Neural cell (in vitro differentiated cells): ENCODE measurements around the gene DNAJA3.

Experiments used
- EP300 ChIP-seq: fragments of 450-650 bp; conservative IDR thresholded peaks from 2 replicates; pipeline ENCODE4 v1.6.1; 2014; ENCODE audit warnings: antibody characterized with exemption, mild to moderate bottlenecking, moderate library complexity; ENCODE audit not compliant: poor library complexity, severe bottlenecking
- EZH2 ChIP-seq: fragments of 200-600, 300-800 bp; shearing (Covaris generic), sonication (generic); IDR thresholded peaks from 2 replicates; pipeline ENCODE4 v1.6.1; 2014; ENCODE audit warnings: antibody characterized with exemption, low read length, borderline replicate concordance, mild to moderate bottlenecking; ENCODE audit not compliant: insufficient read depth, poor library complexity, severe bottlenecking
- POLR2AphosphoS5 ChIP-seq: IDR thresholded peaks from 2 replicates; pipeline ENCODE4 v1.6.1; 2012
- SMC3 ChIP-seq: fragments of 450-650 bp; conservative IDR thresholded peaks from 2 replicates; pipeline ENCODE4 v1.6.1; 2014; ENCODE audit warnings: antibody characterized with exemption, mild to moderate bottlenecking, moderate library complexity; ENCODE audit not compliant: poor library complexity
- TF ChIP-seq, protein P1 (sequence below): fragments of 450-650 bp; IDR thresholded peaks from 2 replicates; pipeline ENCODE4 v1.5.1; 2014; ENCODE audit warnings: antibody characterized with exemption, mild to moderate bottlenecking, moderate library complexity; ENCODE audit not compliant: poor library complexity, severe bottlenecking
- TF ChIP-seq, protein P2 (sequence below): IDR thresholded peaks from 2 replicates; pipeline ENCODE4 v1.6.1; 2012; ENCODE audit warnings: borderline replicate concordance

DNA sequence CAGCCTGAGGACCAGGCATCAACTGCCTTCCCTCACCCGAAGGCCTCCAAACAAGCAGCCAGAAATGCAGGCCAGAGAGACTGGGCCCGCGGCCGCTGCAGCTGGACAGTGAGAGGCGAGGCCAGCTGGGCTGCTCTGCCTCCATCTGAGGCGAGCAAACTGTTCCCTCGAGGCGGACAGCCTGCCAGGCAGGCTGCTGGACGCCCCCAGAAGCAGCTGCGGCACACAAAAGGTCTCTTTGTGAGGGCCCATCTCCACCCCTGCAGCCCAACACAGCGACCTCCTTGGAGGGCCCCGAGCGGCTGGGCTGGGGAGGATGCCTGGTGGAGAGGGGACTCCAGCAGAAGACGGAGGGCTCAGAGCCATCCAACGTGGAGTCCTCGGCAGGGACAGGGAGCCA, 14.0 kb upstream of the DNAJA3 start:
- TF ChIP-seq, protein P1, sequence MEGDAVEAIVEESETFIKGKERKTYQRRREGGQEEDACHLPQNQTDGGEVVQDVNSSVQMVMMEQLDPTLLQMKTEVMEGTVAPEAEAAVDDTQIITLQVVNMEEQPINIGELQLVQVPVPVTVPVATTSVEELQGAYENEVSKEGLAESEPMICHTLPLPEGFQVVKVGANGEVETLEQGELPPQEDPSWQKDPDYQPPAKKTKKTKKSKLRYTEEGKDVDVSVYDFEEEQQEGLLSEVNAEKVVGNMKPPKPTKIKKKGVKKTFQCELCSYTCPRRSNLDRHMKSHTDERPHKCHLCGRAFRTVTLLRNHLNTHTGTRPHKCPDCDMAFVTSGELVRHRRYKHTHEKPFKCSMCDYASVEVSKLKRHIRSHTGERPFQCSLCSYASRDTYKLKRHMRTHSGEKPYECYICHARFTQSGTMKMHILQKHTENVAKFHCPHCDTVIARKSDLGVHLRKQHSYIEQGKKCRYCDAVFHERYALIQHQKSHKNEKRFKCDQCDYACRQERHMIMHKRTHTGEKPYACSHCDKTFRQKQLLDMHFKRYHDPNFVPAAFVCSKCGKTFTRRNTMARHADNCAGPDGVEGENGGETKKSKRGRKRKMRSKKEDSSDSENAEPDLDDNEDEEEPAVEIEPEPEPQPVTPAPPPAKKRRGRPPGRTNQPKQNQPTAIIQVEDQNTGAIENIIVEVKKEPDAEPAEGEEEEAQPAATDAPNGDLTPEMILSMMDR = no peak
- TF ChIP-seq EZH2 = no peak
- TF ChIP-seq EP300 = no peak
- TF ChIP-seq, protein P2, sequence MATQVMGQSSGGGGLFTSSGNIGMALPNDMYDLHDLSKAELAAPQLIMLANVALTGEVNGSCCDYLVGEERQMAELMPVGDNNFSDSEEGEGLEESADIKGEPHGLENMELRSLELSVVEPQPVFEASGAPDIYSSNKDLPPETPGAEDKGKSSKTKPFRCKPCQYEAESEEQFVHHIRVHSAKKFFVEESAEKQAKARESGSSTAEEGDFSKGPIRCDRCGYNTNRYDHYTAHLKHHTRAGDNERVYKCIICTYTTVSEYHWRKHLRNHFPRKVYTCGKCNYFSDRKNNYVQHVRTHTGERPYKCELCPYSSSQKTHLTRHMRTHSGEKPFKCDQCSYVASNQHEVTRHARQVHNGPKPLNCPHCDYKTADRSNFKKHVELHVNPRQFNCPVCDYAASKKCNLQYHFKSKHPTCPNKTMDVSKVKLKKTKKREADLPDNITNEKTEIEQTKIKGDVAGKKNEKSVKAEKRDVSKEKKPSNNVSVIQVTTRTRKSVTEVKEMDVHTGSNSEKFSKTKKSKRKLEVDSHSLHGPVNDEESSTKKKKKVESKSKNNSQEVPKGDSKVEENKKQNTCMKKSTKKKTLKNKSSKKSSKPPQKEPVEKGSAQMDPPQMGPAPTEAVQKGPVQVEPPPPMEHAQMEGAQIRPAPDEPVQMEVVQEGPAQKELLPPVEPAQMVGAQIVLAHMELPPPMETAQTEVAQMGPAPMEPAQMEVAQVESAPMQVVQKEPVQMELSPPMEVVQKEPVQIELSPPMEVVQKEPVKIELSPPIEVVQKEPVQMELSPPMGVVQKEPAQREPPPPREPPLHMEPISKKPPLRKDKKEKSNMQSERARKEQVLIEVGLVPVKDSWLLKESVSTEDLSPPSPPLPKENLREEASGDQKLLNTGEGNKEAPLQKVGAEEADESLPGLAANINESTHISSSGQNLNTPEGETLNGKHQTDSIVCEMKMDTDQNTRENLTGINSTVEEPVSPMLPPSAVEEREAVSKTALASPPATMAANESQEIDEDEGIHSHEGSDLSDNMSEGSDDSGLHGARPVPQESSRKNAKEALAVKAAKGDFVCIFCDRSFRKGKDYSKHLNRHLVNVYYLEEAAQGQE = no peak
- TF ChIP-seq POLR2AphosphoS5 = no peak
- no peak for TF ChIP-seq SMC3
